ENCODE measurements around the gene PDGFRB.

PDGFRB gene

GRCh38 chr5:150080696-150081435, 74.8 kb downstream of the PDGFRB start:
- DNase-seq: no peak

GRCh38 chr5:150079909-150080461, 75.7 kb downstream of the PDGFRB start:
- DNase-seq: no peak

GRCh38 chr5:150078802-150079689, 76.6 kb downstream of the PDGFRB start:
- no peak for DNase-seq

GRCh38 chr5:150077996-150078801, 77.4 kb downstream of the PDGFRB start:
- DNase-seq: no peak

GRCh38 chr5:150077060-150077459, 78.6 kb downstream of the PDGFRB start:
- DNase-seq: no peak

- DNase-seq: no peak
Measured at GRCh38 chr5:150075806-150076205, 79.8 kb downstream of the PDGFRB start.

GRCh38 chr5:150075233-150075632, 80.4 kb downstream of the PDGFRB start:
- DNase-seq: no peak

GRCh38 chr5:150073677-150074076, 82.0 kb downstream of the PDGFRB start:
- no peak for DNase-seq

- no peak for DNase-seq
Measured at GRCh38 chr5:150073086-150073625, 82.5 kb downstream of the PDGFRB start.

- no peak for DNase-seq
Measured at GRCh38 chr5:150070821-150071220, 84.8 kb downstream of the PDGFRB start.

- DNase-seq: no peak
Measured at GRCh38 chr5:150069672-150070627, 85.7 kb downstream of the PDGFRB start.

GRCh38 chr5:150068961-150069645, 86.5 kb downstream of the PDGFRB start:
- DNase-seq: no peak

- DNase-seq: no peak
Measured at GRCh38 chr5:150068472-150068871, 87.2 kb downstream of the PDGFRB start.

- no peak for DNase-seq
Measured at GRCh38 chr5:150068071-150068470, 87.6 kb downstream of the PDGFRB start.

GRCh38 chr5:150067405-150067960, 88.2 kb downstream of the PDGFRB start:
- DNase-seq: no peak

- no peak for DNase-seq
Measured at GRCh38 chr5:150066901-150067396, 88.7 kb downstream of the PDGFRB start.

- DNase-seq: no peak
Measured at GRCh38 chr5:150066436-150066835, 89.2 kb downstream of the PDGFRB start.

GRCh38 chr5:150065886-150066285, 89.8 kb downstream of the PDGFRB start:
- no peak for DNase-seq

- DNase-seq: no peak
Measured at GRCh38 chr5:150065346-150065745, 90.3 kb downstream of the PDGFRB start.

GRCh38 chr5:150064681-150065220, 90.9 kb downstream of the PDGFRB start:
- DNase-seq: no peak
